HL-60 (cell line): ENCODE results near the gene APLNR.

ENCODE experiments used
- DNase-seq, 2 experiments: peaks; one replicate each; pipeline ENCODE4 v3.0.0-alpha.2; 2010 to 2020; ENCODE audit warnings: low read depth in 1 of 2, low spot score in 1 of 2
- H3K27ac ChIP-seq: fragments of 250-450 bp; sonication (Bioruptor Pico); replicated peaks from 2 replicates; pipeline ENCODE4 v1.5.1; 2020; ENCODE audit warnings: mild to moderate bottlenecking, moderate library complexity
- H3K27me3 ChIP-seq: fragments of 250-450 bp; sonication (Bioruptor Pico); 2 replicates; pipeline ENCODE4 v1.5.1; 2021; ENCODE audit warnings: mild to moderate bottlenecking, moderate library complexity; ENCODE audit not compliant: insufficient read depth, poor library complexity, severe bottlenecking
- H3K4me3 ChIP-seq: replicated peaks from 2 replicates; pipeline ENCODE4 v1.5.1; 2011; ENCODE audit warnings: mild to moderate bottlenecking, control low read depth, low read length; ENCODE audit not compliant: insufficient read depth
- GABPA ChIP-seq: IDR thresholded peaks from 2 replicates; pipeline ENCODE4 v1.6.1; 2012; ENCODE audit warnings: low read depth
- POLR2AphosphoS5 ChIP-seq: IDR thresholded peaks from 2 replicates; pipeline ENCODE4 v1.6.1; 2012; ENCODE audit warnings: low read depth
- SPI1 ChIP-seq: IDR thresholded peaks from 2 replicates; pipeline ENCODE4 v1.6.1; 2012; ENCODE audit warnings: low read depth, mild to moderate bottlenecking, borderline replicate concordance
- TF ChIP-seq, protein P1 (sequence below): IDR thresholded peaks from 2 replicates; pipeline ENCODE4 v1.6.1; 2012; ENCODE audit warnings: low read depth; ENCODE audit not compliant: insufficient replicate concordance
- TF ChIP-seq, protein P2 (sequence below): IDR thresholded peaks from one replicate; pipeline ENCODE4 v1.5.1; 2011; ENCODE audit warnings: low read length, control low read depth, inconsistent platforms; ENCODE audit not compliant: insufficient read depth

Gene APLNR

DNA sequence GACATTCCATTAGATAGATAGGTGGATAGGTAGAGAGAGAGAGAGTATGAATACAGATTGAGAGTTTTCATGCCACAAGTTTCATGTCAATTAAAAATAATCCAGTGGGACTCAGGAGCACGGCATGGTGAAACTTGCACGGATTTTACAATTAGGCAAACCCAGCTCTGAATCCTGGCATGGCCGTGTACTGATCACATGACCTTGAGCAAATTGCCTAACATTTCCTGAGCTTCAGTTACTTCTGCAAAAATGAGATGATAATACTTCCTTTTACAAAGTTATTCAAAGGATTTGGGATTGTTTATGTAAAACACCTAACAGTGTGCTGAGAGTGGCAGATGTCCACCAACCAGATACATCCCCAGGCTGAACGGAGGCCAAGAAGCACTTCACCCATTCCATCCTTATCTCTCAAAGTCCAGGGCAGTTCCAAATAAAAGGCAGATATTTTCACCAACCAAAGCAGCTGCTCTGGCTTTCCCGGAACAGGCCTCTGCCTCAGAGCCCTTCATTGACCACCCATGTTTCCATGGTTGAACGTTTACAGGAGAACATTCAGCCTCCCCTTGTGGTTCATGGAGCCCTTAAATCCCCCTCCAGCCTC lies 17.9 kb downstream of the APLNR start:
- Histone ChIP-seq H3K4me3 (no peak overlapping the region), H3K27me3 (no peaks in the 10 kb centered on the region), H3K27ac (no peak overlapping the region)
- peak; percentile 5 to 71 for DNase-seq
- TF ChIP-seq GABPA, result no peak
- no peak for TF ChIP-seq SPI1
- TF ChIP-seq POLR2AphosphoS5, result no peak
- TF ChIP-seq, protein P1, sequence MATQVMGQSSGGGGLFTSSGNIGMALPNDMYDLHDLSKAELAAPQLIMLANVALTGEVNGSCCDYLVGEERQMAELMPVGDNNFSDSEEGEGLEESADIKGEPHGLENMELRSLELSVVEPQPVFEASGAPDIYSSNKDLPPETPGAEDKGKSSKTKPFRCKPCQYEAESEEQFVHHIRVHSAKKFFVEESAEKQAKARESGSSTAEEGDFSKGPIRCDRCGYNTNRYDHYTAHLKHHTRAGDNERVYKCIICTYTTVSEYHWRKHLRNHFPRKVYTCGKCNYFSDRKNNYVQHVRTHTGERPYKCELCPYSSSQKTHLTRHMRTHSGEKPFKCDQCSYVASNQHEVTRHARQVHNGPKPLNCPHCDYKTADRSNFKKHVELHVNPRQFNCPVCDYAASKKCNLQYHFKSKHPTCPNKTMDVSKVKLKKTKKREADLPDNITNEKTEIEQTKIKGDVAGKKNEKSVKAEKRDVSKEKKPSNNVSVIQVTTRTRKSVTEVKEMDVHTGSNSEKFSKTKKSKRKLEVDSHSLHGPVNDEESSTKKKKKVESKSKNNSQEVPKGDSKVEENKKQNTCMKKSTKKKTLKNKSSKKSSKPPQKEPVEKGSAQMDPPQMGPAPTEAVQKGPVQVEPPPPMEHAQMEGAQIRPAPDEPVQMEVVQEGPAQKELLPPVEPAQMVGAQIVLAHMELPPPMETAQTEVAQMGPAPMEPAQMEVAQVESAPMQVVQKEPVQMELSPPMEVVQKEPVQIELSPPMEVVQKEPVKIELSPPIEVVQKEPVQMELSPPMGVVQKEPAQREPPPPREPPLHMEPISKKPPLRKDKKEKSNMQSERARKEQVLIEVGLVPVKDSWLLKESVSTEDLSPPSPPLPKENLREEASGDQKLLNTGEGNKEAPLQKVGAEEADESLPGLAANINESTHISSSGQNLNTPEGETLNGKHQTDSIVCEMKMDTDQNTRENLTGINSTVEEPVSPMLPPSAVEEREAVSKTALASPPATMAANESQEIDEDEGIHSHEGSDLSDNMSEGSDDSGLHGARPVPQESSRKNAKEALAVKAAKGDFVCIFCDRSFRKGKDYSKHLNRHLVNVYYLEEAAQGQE, result no peak
- TF ChIP-seq, protein P2, sequence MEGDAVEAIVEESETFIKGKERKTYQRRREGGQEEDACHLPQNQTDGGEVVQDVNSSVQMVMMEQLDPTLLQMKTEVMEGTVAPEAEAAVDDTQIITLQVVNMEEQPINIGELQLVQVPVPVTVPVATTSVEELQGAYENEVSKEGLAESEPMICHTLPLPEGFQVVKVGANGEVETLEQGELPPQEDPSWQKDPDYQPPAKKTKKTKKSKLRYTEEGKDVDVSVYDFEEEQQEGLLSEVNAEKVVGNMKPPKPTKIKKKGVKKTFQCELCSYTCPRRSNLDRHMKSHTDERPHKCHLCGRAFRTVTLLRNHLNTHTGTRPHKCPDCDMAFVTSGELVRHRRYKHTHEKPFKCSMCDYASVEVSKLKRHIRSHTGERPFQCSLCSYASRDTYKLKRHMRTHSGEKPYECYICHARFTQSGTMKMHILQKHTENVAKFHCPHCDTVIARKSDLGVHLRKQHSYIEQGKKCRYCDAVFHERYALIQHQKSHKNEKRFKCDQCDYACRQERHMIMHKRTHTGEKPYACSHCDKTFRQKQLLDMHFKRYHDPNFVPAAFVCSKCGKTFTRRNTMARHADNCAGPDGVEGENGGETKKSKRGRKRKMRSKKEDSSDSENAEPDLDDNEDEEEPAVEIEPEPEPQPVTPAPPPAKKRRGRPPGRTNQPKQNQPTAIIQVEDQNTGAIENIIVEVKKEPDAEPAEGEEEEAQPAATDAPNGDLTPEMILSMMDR, result no peak

DNA sequence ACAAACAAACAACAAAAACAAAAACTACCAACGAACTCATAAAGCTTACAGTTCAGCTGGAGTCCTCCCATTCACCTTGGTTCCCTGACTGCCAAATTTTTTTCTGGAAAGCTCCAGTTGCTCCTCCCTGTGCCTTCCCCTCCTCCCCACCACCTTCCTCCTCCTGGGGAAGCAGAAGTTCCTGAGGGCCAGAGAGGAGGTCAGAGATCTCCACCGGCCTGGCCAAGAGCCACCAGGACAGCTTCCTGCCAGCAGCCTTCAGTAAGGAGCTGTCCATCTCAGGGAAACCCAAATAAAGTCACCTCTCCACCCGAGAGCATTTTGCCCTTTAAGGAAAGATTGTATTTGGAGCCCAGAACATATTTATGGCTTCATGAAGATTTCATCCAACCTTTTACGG lies 20.0 kb downstream of the APLNR start:
- no peak overlapping the region for H3K4me3 ChIP-seq
- no peaks in the 10 kb centered on the region for H3K27me3 ChIP-seq
- TF ChIP-seq, protein P2, result no peak
- TF ChIP-seq, protein P1, result peak; percentile 20
- TF ChIP-seq POLR2AphosphoS5 (no peak), SPI1 (no peak)
- no peak overlapping the region for H3K27ac ChIP-seq
- DNase-seq, result no peak

DNA sequence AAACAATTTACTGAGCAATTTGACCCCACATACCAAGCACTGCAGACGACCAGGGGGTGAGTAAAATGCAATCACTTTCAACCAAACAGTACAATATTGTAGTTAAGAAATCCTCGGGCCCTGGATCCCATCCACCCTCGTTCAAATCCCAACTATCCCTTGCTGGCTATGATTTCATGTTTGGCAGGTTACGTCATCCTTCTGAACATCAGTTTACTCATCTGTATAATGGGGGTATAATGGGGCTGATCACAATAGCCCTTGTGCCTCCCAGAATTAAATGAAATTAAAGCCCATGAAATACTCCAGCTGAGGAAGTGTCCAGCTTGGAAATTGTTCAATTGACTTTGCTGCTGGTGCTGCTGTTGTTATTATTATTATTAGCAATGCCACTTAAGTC lies 20.6 kb downstream of the APLNR start:
- Histone ChIP-seq H3K27ac (no peak overlapping the region), H3K4me3 (no peak overlapping the region), H3K27me3 (no peaks in the 10 kb centered on the region)
- no peak for TF ChIP-seq GABPA
- no peak for TF ChIP-seq SPI1
- DNase-seq, result no peak

DNA sequence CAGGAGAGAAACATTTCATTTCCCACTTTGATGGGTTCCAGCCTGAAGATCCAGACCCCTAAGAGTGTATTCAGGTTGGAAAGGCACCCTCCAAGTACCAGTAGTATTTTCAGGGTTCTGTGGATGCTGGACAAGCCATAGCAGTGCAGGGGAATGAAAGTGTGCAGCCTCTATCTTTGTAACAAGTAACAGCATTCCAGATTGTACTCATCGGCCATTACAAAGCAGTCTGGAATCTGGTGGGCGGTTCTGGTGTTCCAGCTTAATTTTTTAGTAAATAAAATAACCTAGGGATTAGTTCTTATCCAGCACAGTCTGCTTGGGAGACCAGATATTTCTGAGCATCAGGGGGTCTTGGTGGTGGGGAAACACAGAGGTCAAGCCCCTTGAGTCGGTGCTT lies 22.6 kb downstream of the APLNR start:
- H3K4me3 ChIP-seq, result no peak overlapping the region
- TF ChIP-seq, protein P2, result no peak
- TF ChIP-seq, protein P1, result no peak
- TF ChIP-seq GABPA (no peak), SPI1 (no peak), POLR2AphosphoS5 (no peak)
- DNase-seq, result no peak

More for the DNA sequence above, 22.6 kb downstream of the APLNR start:
- no peaks in the 10 kb centered on the region for H3K27me3 ChIP-seq
- no peak overlapping the region for H3K27ac ChIP-seq
